GM18498 (cell line): ENCODE measurements around the gene INTS4.
"Not testable (repeated sequence)": the region's sequence is repeated elsewhere in the genome, so short reads cannot be mapped to it uniquely, and the experiment has no call there.

Source experiments
- ATAC-seq: cut with Tn5 transposase; IDR thresholded peaks from one replicate; pipeline ENCODE4 v1.9.1; 2021; ENCODE audit warnings: mild to moderate bottlenecking, moderate library complexity; ENCODE audit not compliant: unreplicated experiment

The INTS4 gene

GRCh38 chr11:78025378-78025777 lies 30.9 kb upstream of the INTS4 start:
- ATAC-seq = no peak

GRCh38 chr11:78023426-78023825 lies 29.0 kb upstream of the INTS4 start:
- no peak for ATAC-seq

GRCh38 chr11:78022397-78023396 lies 28.2 kb upstream of the INTS4 start, which contains the start of gene KCTD14:
KCTD14 (minus strand) TSS chr11:78023276; CDS start chr11:78023249, 27 bp downstream.
- ATAC-seq = no peak

GRCh38 chr11:78021611-78022010 lies 27.1 kb upstream of the INTS4 start:
- ATAC-seq = no peak

GRCh38 chr11:78020246-78020645 lies 25.8 kb upstream of the INTS4 start:
- no peak for ATAC-seq

GRCh38 chr11:78019808-78020207 lies 25.3 kb upstream of the INTS4 start:
- ATAC-seq = no peak

- no peak for ATAC-seq
Observed at GRCh38 chr11:78015878-78016277, 21.4 kb upstream of the INTS4 start.

GRCh38 chr11:78014937-78015520 lies 20.6 kb upstream of the INTS4 start:
- ATAC-seq = not testable (repeated sequence)

- ATAC-seq = no peak
Observed at GRCh38 chr11:78011301-78011700, 16.8 kb upstream of the INTS4 start.

- ATAC-seq = no peak
Observed at GRCh38 chr11:78010755-78011154, 16.3 kb upstream of the INTS4 start.

- no peak for ATAC-seq
Observed at GRCh38 chr11:78010304-78010703, 15.8 kb upstream of the INTS4 start.

- ATAC-seq = no peak
Observed at GRCh38 chr11:78009062-78009461, 14.6 kb upstream of the INTS4 start.

- ATAC-seq = peak; percentile 71
Observed at GRCh38 chr11:78000193-78000592, 5.7 kb upstream of the INTS4 start.

GRCh38 chr11:77999446-78000030 lies 5.1 kb upstream of the INTS4 start:
- ATAC-seq = no peak

GRCh38 chr11:77993902-77994301 lies 566 bp downstream of the INTS4 start:
- ATAC-seq = no peak

- no peak for ATAC-seq
Observed at GRCh38 chr11:77990981-77991380, 3.5 kb downstream of the INTS4 start.

- not testable (repeated sequence) for ATAC-seq
Observed at GRCh38 chr11:77986456-77986855, 8.0 kb downstream of the INTS4 start.

GRCh38 chr11:77981346-77981947 lies 13.0 kb downstream of the INTS4 start:
- no peak for ATAC-seq

GRCh38 chr11:77968337-77968736 lies 26.1 kb downstream of the INTS4 start:
- peak; percentile 75 for ATAC-seq

- ATAC-seq = no peak
Observed at GRCh38 chr11:77967753-77968152, 26.7 kb downstream of the INTS4 start.

- ATAC-seq = no peak
Observed at GRCh38 chr11:77967121-77967520, 27.3 kb downstream of the INTS4 start.
